GM21528 (cell line): ENCODE measurements around the gene ACSM6.

ENCODE experiments used
- ATAC-seq: cut with Tn5 transposase; IDR thresholded peaks from one replicate; pipeline ENCODE4 v1.9.1; 2021; ENCODE audit warnings: mild to moderate bottlenecking, moderate library complexity; ENCODE audit not compliant: unreplicated experiment, low FRiP score

Gene ACSM6

GRCh38 chr10:95243318-95243617 is 49.2 kb downstream of the ACSM6 start:
- ATAC-seq = no peak

- ATAC-seq = no peak
These were observed 50.1 kb downstream of the ACSM6 start for GRCh38 chr10:95244152-95244551.

- ATAC-seq = peak; percentile 87
These were observed 51.5 kb downstream of the ACSM6 start for GRCh38 chr10:95245425-95246055.

GRCh38 chr10:95246582-95247051 is 52.6 kb downstream of the ACSM6 start:
- no peak for ATAC-seq

- ATAC-seq = no peak
These were observed 53.3 kb downstream of the ACSM6 start for GRCh38 chr10:95247200-95247880.

- ATAC-seq = no peak
These were observed 54.0 kb downstream of the ACSM6 start for GRCh38 chr10:95247881-95248583.

GRCh38 chr10:95248989-95249388 is 55.0 kb downstream of the ACSM6 start:
- ATAC-seq = no peak

GRCh38 chr10:95249467-95249866 is 55.4 kb downstream of the ACSM6 start:
- ATAC-seq = no peak

GRCh38 chr10:95250856-95251255 is 56.8 kb downstream of the ACSM6 start:
- ATAC-seq = no peak

GRCh38 chr10:95253007-95253406 is 59.0 kb downstream of the ACSM6 start:
- no peak for ATAC-seq

- no peak for ATAC-seq
These were observed 59.6 kb downstream of the ACSM6 start for GRCh38 chr10:95253686-95254085.

- peak; percentile 68 for ATAC-seq
These were observed 60.6 kb downstream of the ACSM6 start for GRCh38 chr10:95254629-95255028.

- no peak for ATAC-seq
These were observed 62.2 kb downstream of the ACSM6 start for GRCh38 chr10:95256268-95256667.

GRCh38 chr10:95257849-95258248 is 63.8 kb downstream of the ACSM6 start:
- no peak for ATAC-seq

- no peak for ATAC-seq
These were observed 66.4 kb downstream of the ACSM6 start for GRCh38 chr10:95260397-95260881.

- no peak for ATAC-seq
These were observed 67.0 kb downstream of the ACSM6 start for GRCh38 chr10:95260909-95261552.

GRCh38 chr10:95261926-95262325 is 67.9 kb downstream of the ACSM6 start:
- ATAC-seq = no peak

GRCh38 chr10:95262763-95263518 is 68.9 kb downstream of the ACSM6 start:
- ATAC-seq = no peak

- no peak for ATAC-seq
These were observed 69.8 kb downstream of the ACSM6 start for GRCh38 chr10:95263864-95264226.

GRCh38 chr10:95264227-95265051 is 70.4 kb downstream of the ACSM6 start:
- no peak for ATAC-seq
